HepG2 (cell line): ENCODE results near the gene SEMA6B. TPM values are rescaled to one million over a fixed set of nuclear protein-coding genes. Genes with fewer than 3 reads are reported as not detected.
A peak's percentile ranks its signal among the peaks of the same experiment; 100 is the strongest.

Experiments used
- AKAP8 ChIP-seq: sonication (generic); formaldehyde crosslinking; IDR thresholded peaks from 2 replicates; pipeline ENCODE4 v1.5.1; 2020; ENCODE audit warnings: mild to moderate bottlenecking, missing genetic modification reagents
- ATF7-NPFF ChIP-seq: sonication (generic); formaldehyde crosslinking; IDR thresholded peaks from 2 replicates; pipeline ENCODE4 v1.8.1; 2023; ENCODE audit warnings: mild to moderate bottlenecking, low read depth, missing genetic modification reagents, moderate library complexity
- BATF2 ChIP-seq: sonication (generic); formaldehyde crosslinking; IDR thresholded peaks from 2 replicates; pipeline ENCODE4 v1.8.0; 2022; ENCODE audit warnings: mild to moderate bottlenecking, missing genetic modification reagents, moderate library complexity
- GABPB1 ChIP-seq: IDR thresholded peaks from 2 replicates; pipeline ENCODE4 v1.6.1; 2016; ENCODE audit warnings: mild to moderate bottlenecking, missing genetic modification reagents, moderate library complexity, missing compliant biosample characterization
- HNF4A ChIP-seq: sonication (generic); formaldehyde crosslinking; IDR thresholded peaks from 2 replicates; pipeline ENCODE4 v1.4.0; 2020; ENCODE audit warnings: missing genetic modification reagents
- PATZ1 ChIP-seq: sonication (generic); formaldehyde crosslinking; IDR thresholded peaks from 2 replicates; pipeline ENCODE4 v1.4.0; 2020; ENCODE audit warnings: missing genetic modification reagents
- PHF20 ChIP-seq: sonication (generic); formaldehyde crosslinking; IDR thresholded peaks from 2 replicates; pipeline ENCODE4 v1.5.0; 2020; ENCODE audit warnings: mild to moderate bottlenecking, missing genetic modification reagents
- PHF21A ChIP-seq: sonication (generic); formaldehyde crosslinking; IDR thresholded peaks from 2 replicates; pipeline ENCODE4 v1.5.0; 2020; ENCODE audit warnings: mild to moderate bottlenecking, missing genetic modification reagents
- PHF8 ChIP-seq: sonication (generic); formaldehyde crosslinking; IDR thresholded peaks from 2 replicates; pipeline ENCODE4 v1.5.0; 2020; ENCODE audit warnings: missing genetic modification reagents
- POLR2AphosphoS5 ChIP-seq: IDR thresholded peaks from 2 replicates; pipeline ENCODE4 v1.6.1; 2012; ENCODE audit warnings: low read depth, low read length
- POLR2G ChIP-seq: fragments of 200-400 bp; formaldehyde crosslinking; IDR thresholded peaks from 2 replicates; pipeline ENCODE4 v1.6.1; 2018; ENCODE audit warnings: mild to moderate bottlenecking, low read depth, low read length, moderate library complexity
- RAD21 ChIP-seq: fragments of 450-650 bp; formaldehyde crosslinking; IDR thresholded peaks from 2 replicates; pipeline ENCODE4 v1.5.0; 2020; ENCODE audit warnings: mild to moderate bottlenecking
- RBAK ChIP-seq: sonication (generic); formaldehyde crosslinking; IDR thresholded peaks from 2 replicates; pipeline ENCODE4 v1.5.1; 2020; ENCODE audit warnings: mild to moderate bottlenecking, missing genetic modification reagents
- RORA ChIP-seq: sonication (generic); formaldehyde crosslinking; IDR thresholded peaks from 2 replicates; pipeline ENCODE4 v1.5.0; 2020; ENCODE audit warnings: mild to moderate bottlenecking, missing genetic modification reagents, moderate library complexity
- YY1 ChIP-seq: IDR thresholded peaks from 2 replicates; pipeline ENCODE4 v1.6.1; 2011; ENCODE audit warnings: low read length, low read depth, moderate library complexity, mild to moderate bottlenecking; ENCODE audit not compliant: insufficient read depth, insufficient replicate concordance
- ZBTB14 ChIP-seq: sonication (generic); formaldehyde crosslinking; IDR thresholded peaks from 2 replicates; pipeline ENCODE4 v1.4.0; 2020; ENCODE audit warnings: missing genetic modification reagents
- ZBTB7B ChIP-seq: sonication (generic); formaldehyde crosslinking; IDR thresholded peaks from 2 replicates; pipeline ENCODE4 v1.4.0; 2020; ENCODE audit warnings: missing genetic modification reagents
- ZMYM3 ChIP-seq: sonication (generic); formaldehyde crosslinking; IDR thresholded peaks from 2 replicates; pipeline ENCODE4 v1.5.1; 2020; ENCODE audit warnings: mild to moderate bottlenecking, missing genetic modification reagents
- ZNF263 ChIP-seq: sonication (generic); formaldehyde crosslinking; IDR thresholded peaks from 2 replicates; pipeline ENCODE4 v1.4.0; 2020; ENCODE audit warnings: missing genetic modification reagents
- ZNF777 ChIP-seq: sonication (generic); formaldehyde crosslinking; IDR thresholded peaks from 2 replicates; pipeline ENCODE4 v1.4.0; 2020; ENCODE audit warnings: missing genetic modification reagents
- ZNF784 ChIP-seq: sonication (generic); formaldehyde crosslinking; IDR thresholded peaks from 2 replicates; pipeline ENCODE4 v1.5.1; 2020; ENCODE audit warnings: missing genetic modification reagents, mild to moderate bottlenecking, borderline replicate concordance
- ZNF800 ChIP-seq: sonication (generic); formaldehyde crosslinking; IDR thresholded peaks from 2 replicates; pipeline ENCODE4 v1.4.0; 2020; ENCODE audit warnings: missing genetic modification reagents
- ZSCAN21 ChIP-seq: sonication (generic); formaldehyde crosslinking; IDR thresholded peaks from 2 replicates; pipeline ENCODE4 v1.8.0; 2022; ENCODE audit warnings: mild to moderate bottlenecking, missing genetic modification reagents, moderate library complexity, borderline replicate concordance
- polyA plus RNA-seq, 8 experiments: library from polyadenylated mRNA; depleted of rRNA in 3 of 8; stranded (reverse) in 7 of 8; unstranded in 1 of 8; fragments of >200 nt; fragmentation: Illumina TruSeq in 4 of 8; extraction: Trizol in 4 of 8; gene quantifications; 2 replicates each; pipeline versions ENCODE4 v1.2.1 to v1.2.3, GENCODE V29; 2011 to 2016; ENCODE audit warnings: low read depth in 4 of 8, missing spikeins in 1 of 8, mixed read lengths in 1 of 8; ENCODE audit not compliant: insufficient read depth in 1 of 8
- total RNA-seq, 5 experiments: library from RNA; depleted of rRNA; stranded (reverse); fragments of >200 nt; fragmentation: Illumina TruSeq; extraction: Trizol; gene quantifications; 2 replicates each; pipeline ENCODE4 v1.2.3, GENCODE V29; 2016; ENCODE audit warnings: low read depth in 1 of 5

Gene SEMA6B
- total and polyA plus RNA-seq, 2 of the 13 experiments (the other 11 are each of a cell fraction or from before 2014, with no cell fraction given): 45.5 to 67.1 TPM

- TF ChIP-seq PATZ1 (CRISPR knock-in tag) (peak; percentile 97), ZBTB7B (CRISPR knock-in tag) (peak; percentile 35; the same call in 1 of the 2 replicates), ZBTB14 (CRISPR knock-in tag) (0 out of 2 replicates have a peak, but pooled peaks have one; percentile 42), POLR2AphosphoS5 (peak; percentile 64), RORA (CRISPR knock-in tag) (no peak), RBAK (no peak), PHF21A (peak; percentile 30; the same call in 1 of the 2 replicates), AKAP8 (CRISPR knock-in tag) (0 out of 2 replicates have a peak, but pooled peaks have one; percentile 46), HNF4A (CRISPR knock-in tag) (no peak; the same call in 1 of the 2 replicates), PHF20 (CRISPR knock-in tag) (0 out of 2 replicates have a peak, but pooled peaks have one; percentile 30), ZMYM3 (peak; percentile 79), BATF2 (CRISPR knock-in tag) (no peak), ZNF800 (CRISPR knock-in tag) (no peak), ZSCAN21 (CRISPR knock-in tag) (no peak), GABPB1 (peak; percentile 44; the same call in 1 of the 2 replicates), RAD21 (CRISPR knock-in tag) (0 out of 2 replicates have a peak, but pooled peaks have one; percentile 16), PHF8 (peak; percentile 36), ZNF784 (CRISPR knock-in tag) (no peak), ZNF777 (CRISPR knock-in tag) (peak; percentile 54; the same call in 1 of the 2 replicates), YY1 (peak; percentile 63), ATF7-NPFF (CRISPR knock-in tag) (0 out of 2 replicates have a peak, but pooled peaks have one; percentile 24), POLR2G (peak; percentile 67), ZNF263 (CRISPR knock-in tag) (peak; percentile 51; the same call in 1 of the 2 replicates)
These were observed 22.4 kb upstream of the SEMA6B start (continued) for GRCh38 chr19:4581666-4582553.
